Adrenal gland (tissue), 12 donors: ENCODE measurements around the gene PAPSS1. TPM values are rescaled to one million over a fixed set of nuclear protein-coding genes. Genes with fewer than 3 reads are reported as not detected.

Experiments
- DNase-seq, 7 donors: peaks; one replicate each; pipeline ENCODE4 v3.0.0-alpha.2; 2019 to 2020
- H3K27ac ChIP-seq, 5 donors: fragments of 200-600 bp; sonication (generic) in 4 of 5; 1 replicate in 3 of 5; 2 replicates in 2 of 5; pipeline versions ENCODE4 v1.5.1 to v1.8.0; 2016 to 2020; ENCODE audit warnings: mild to moderate bottlenecking in 1 of 5
- H3K27me3 ChIP-seq: fragments of 200-600 bp; 2 replicates; pipeline ENCODE4 v1.8.0; 2021
- H3K36me3 ChIP-seq, 2 donors: fragments of 200-600 bp; replicated peaks in 1 of 2; 1 replicate in 1 of 2; 2 replicates in 1 of 2; pipeline versions ENCODE4 v1.5.1 to v1.8.0; 2018 to 2022
- H3K4me1 ChIP-seq, 2 donors: fragments of 200-600 bp; replicated peaks in 1 of 2; 1 replicate in 1 of 2; 2 replicates in 1 of 2; pipeline versions ENCODE4 v1.5.1 to v1.8.0; 2018 to 2021
- H3K4me3 ChIP-seq, 4 donors: fragments of 200-600 bp; sonication (generic) in 3 of 4; one replicate each; pipeline ENCODE4 v1.5.1; 2016 to 2018
- H3K9me3 ChIP-seq, 3 donors: fragments of 200-600 bp; sonication (generic) in 1 of 3; replicated peaks in 1 of 3; 1 replicate in 2 of 3; 2 replicates in 1 of 3; pipeline versions ENCODE4 v1.5.1 to v1.8.0; 2016 to 2021
- CTCF ChIP-seq, 6 experiments: fragments of 450-650 bp in 4 of 6; fragments of 200-600 bp in 2 of 6; sonication (generic) in 1 of 6; IDR thresholded peaks; 1 replicate in 5 of 6; 2 replicates in 1 of 6; pipeline versions ENCODE4 v1.5.1 to v1.8.0; 2016 to 2021; ENCODE audit warnings: antibody characterized with exemption in 6 of 6, mild to moderate bottlenecking in 2 of 6, moderate library complexity in 1 of 6
- POLR2A ChIP-seq, 2 donors: fragments of 450-650 bp; IDR thresholded peaks; one replicate each; pipeline ENCODE4 v1.6.1; 2017; ENCODE audit warnings: antibody characterized with exemption in 2 of 2, mild to moderate bottlenecking in 2 of 2, moderate library complexity in 1 of 2
- WGBS, 4 donors: extraction: QIAGEN DNeasy Blood & Tissue Kit in 2 of 4; methylation state at CpG; one replicate each; pipeline versions ENCODE4 v1.1.5 to v1.1.7; 2013 to 2017; 5-methylcytosine and 5-hydroxymethylcytosine counted together
- intact Hi-C, 2 donors: fragments of 100-400 bp; cut with DNase I; formaldehyde crosslinking; loops; one replicate each; pipeline versions ENCODE4 v1.14.1 to v1.15.0; 2022 to 2023
- polyA plus RNA-seq, 3 donors: library from polyadenylated mRNA; stranded (reverse); fragments of 200-250 nt in 2 of 3; fragments of 350-450 nt in 1 of 3; fragmentation: Illumina TruSeq in 1 of 3; extraction: RNeasy Lipid Tissue Mini Kit (QIAGEN cat#74804) in 1 of 3; gene quantifications; one replicate each; pipeline ENCODE4 v1.2.3, GENCODE V29; 2013 to 2014
- total RNA-seq, 9 donors: library from RNA; depleted of rRNA in 4 of 9; stranded (reverse); fragments of >200 nt in 4 of 9; fragments of 120-200 nt in 1 of 9; fragmentation: NEBNext Ultra II Directional in 1 of 9; extraction: Animal tissue kit (Norgen Biotek cat#: 25700) in 1 of 9; gene quantifications; one replicate each; pipeline versions ENCODE4 v1.1.0 to v1.2.4, GENCODE V29; 2013 to 2023
- donor health status: healthy with polysubstance abuse.
- donor health status: Bipolar disorder and iron deficiency.
- donor health status: DM: yes; HTN: yes; CAD: no.
- donor health status: DM: no; HTN: no; CAD: no.
- donor health status: DM: no; HTN: no; CAD: no.
- donor health status: DM: yes; HTN: yes; CAD: no.

PAPSS1 gene
- total and polyA plus RNA-seq, 12 donors = 13.1 to 22.6 (median 17.4) TPM

- TF ChIP-seq CTCF (IDR thresholded peaks at IDR 0.05) = no peak
- no peak for TF ChIP-seq POLR2A (IDR thresholded peaks at IDR 0.05)
- Histone ChIP-seq H3K36me3 (no peaks in the 10 kb centered on the region), H3K27ac (no peak overlapping the region), H3K9me3 (no peaks in the 10 kb centered on the region), H3K27me3 (no peaks in the 10 kb centered on the region), H3K4me3 (no peak overlapping the region), H3K4me1 (no peaks in the 10 kb centered on the region)
- no peak for DNase-seq
- intact Hi-C loops = no loop called here
Measured at GRCh38 chr4:107618656-107619055, 101.4 kb downstream of the PAPSS1 start.

- TF ChIP-seq CTCF (IDR thresholded peaks at IDR 0.05) (no peak), POLR2A (IDR thresholded peaks at IDR 0.05) (no peak)
- H3K36me3 ChIP-seq = no peaks in the 10 kb centered on the region
- 75 to 100% (median 92%) methylated on average over 3 of the region's 3 CpGs for WGBS, 4 donors
- H3K27me3 ChIP-seq = no peaks in the 10 kb centered on the region
- DNase-seq = no peak
- H3K27ac ChIP-seq = no peak overlapping the region
- intact Hi-C loops = no loop called here
- no peak overlapping the region for H3K4me3 ChIP-seq
- H3K4me1 ChIP-seq = no peaks in the 10 kb centered on the region
- H3K9me3 ChIP-seq = no peaks in the 10 kb centered on the region
Measured at GRCh38 chr4:107616838-107617389, 103.1 kb downstream of the PAPSS1 start.

- no peak for DNase-seq
- intact Hi-C loops = no loop called here
- Histone ChIP-seq H3K27ac (no peak overlapping the region), H3K9me3 (no peaks in the 10 kb centered on the region), H3K4me3 (no peak overlapping the region), H3K27me3 (no peaks in the 10 kb centered on the region), H3K36me3 (no peaks in the 10 kb centered on the region), H3K4me1 (no peaks in the 10 kb centered on the region)
- WGBS, 4 donors = 94 to 100% (median 99%) methylated on average over 1 of the region's 1 CpG
- TF ChIP-seq CTCF (IDR thresholded peaks at IDR 0.05) (no peak), POLR2A (IDR thresholded peaks at IDR 0.05) (no peak)
Measured at GRCh38 chr4:107615809-107616208, 104.2 kb downstream of the PAPSS1 start.

DNA sequence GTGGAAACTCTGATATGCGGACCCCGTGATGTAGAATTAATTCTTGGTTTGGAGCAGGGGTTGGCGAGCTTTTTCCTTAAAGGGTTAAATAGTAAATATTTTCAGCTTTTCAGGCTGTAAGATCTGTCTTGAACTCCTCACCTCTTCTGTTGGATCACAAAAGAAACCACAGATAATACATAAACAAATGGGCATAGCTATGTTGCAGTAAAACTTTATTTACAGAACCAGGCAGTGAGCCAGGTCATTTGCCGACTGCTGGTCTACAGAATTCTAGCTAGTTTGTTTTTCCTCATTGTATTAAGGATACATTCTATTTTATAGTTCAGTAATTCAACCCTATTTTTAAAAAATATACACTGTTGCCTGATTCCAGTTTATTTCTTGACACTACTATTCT lies 116.6 kb downstream of the PAPSS1 start:
- H3K4me3 ChIP-seq = no peak overlapping the region
- no peaks in the 10 kb centered on the region for H3K36me3 ChIP-seq
- intact Hi-C loops = no loop called here
- H3K27ac ChIP-seq = no peak overlapping the region
- H3K4me1 ChIP-seq = no peaks in the 10 kb centered on the region
- no peak for DNase-seq
- 83 to 90% (median 89%) methylated on average over 4 of the region's 4 CpGs for WGBS, 4 donors
- H3K9me3 ChIP-seq = no peaks in the 10 kb centered on the region
- no peaks in the 10 kb centered on the region for H3K27me3 ChIP-seq
- no peak for TF ChIP-seq POLR2A (IDR thresholded peaks at IDR 0.05)
- TF ChIP-seq CTCF (IDR thresholded peaks at IDR 0.05) = no peak
